IPS DF 19.7 (cell line): Measurements from ENCODE around the gene FIBCD1.

Experiments
- DNase-seq: peaks from one replicate; pipeline ENCODE4 v3.0.0-alpha.2; 2013; ENCODE audit warnings: low read depth, low spot score

The FIBCD1 gene

DNA sequence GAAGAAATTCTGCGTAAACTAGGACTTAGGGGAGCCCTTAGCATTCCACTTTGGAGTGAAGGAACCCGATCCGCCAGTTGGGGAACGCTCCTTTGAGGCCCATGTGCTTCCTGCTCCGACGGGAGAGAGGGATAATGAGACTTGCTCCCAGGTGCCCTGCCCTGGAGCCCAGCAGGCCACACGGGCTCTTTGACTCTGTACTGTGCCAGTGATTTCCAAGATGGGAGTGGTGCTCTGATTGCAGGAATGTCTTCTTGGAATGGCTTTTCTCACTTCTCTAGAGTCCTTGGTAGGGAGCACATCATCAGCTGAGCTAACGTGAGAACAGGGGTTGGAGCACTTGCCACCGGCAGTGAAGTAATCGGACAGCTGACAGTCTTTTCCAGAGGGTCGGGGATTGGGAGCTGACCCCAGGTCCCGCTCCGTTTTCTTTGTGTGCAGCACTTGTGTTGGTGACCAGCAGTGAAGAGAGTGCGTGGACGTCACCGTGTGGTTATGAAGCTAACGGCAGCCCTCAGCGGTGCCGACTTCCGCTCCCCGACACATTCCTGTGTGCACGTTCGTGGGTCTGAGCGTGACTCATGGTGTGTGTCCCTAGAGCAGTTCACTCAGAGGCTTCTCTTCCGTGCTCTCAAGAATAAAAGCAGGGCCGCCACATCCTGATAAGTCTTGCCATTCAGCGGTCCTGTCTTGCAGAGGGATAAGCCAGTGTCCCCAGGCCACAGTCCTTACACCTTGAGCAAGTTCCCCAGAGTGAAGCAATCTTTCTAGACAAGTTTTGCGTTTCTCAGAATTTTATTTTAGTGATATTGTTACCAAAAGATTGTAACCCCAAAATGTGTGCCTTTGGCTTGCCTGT lies 78.4 kb downstream of the FIBCD1 start:
- DNase-seq = no peak

DNA sequence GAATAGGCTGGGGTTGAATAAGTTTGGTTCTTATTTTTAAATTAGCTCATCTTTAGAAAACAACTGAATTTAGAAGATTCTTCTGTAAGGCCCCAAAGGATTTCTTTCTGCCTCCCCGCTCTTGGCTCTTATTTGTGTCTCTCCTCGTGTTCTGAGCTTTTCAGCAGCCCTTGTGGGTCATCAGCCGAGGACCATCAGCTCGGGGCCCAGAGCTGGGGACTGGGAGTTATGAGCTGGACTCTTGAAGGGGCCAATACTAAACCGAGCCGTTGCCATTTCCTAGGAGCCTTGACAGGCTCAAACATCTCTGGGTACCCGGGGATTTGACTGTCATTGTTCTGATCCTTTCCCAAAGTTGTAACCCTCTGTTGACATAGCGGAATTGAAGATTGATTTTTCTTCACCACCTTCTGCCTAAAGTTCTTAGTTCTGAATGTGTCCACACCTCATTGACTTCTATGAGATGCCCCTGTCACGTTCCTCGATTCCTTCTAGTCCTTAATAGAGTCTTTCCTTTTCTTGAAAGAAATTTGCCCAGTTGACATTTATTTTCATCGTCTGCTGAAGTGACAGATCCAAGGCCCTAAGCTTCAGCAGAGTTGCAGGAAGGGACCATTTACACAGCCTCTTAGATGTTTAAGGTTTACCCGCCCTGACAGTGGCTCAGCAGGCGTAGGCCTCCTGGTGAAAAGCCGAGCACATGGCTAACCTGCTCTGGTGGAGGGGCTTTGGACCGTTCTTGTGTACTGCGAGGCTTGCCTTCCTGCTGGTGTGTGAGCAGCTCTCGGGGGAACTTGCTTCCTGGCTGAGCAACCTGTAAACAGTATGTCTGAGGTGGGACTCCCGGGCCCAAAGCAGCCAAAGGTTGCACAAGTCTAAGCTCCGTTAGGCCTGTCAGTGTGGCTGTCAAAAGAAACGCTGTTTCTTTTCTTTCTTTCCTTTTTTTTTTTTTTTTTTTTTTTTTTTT lies 80.0 kb downstream of the FIBCD1 start:
- no peak for DNase-seq

DNA sequence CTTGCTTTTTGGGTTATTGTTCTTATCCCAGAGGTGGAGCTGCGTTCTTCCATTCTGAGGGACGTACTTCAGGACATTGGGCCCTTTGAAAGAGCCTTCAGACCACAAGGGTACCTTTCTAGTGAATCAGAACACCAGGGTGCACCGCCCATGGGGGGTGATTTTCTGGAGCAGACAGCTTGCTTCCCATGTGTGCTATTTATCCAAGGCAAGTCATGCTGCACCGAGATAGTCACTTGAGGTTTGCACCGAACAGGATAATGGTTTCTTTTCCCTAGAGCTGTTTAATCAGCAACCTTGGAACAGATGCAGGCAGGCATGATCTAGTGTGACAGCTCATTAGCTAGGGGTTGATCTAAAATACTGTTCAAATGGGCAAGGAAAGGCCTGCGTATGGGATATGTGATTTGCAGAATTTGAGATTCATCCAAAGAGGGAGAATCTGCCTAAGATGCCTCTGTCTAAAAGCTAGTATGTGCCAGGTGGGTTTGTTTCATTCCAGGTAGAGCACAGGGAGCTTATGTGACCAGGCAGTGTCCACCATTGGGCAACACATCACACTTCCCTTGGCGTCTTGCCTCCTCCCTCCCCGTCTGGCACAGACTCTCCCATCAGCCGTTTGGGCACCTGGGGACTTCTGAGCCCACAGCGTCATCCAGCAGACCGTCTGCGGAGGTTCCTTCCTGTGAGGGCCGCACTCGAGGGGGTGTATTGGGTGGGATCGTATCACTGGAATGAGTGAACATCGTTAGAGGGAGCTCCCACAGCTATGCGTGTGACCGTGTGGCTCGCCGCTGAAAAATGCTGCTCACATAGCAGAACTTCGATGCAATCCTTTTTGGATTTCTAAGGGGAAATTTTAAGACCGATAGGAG lies 80.9 kb downstream of the FIBCD1 start:
- DNase-seq = no peak

DNA sequence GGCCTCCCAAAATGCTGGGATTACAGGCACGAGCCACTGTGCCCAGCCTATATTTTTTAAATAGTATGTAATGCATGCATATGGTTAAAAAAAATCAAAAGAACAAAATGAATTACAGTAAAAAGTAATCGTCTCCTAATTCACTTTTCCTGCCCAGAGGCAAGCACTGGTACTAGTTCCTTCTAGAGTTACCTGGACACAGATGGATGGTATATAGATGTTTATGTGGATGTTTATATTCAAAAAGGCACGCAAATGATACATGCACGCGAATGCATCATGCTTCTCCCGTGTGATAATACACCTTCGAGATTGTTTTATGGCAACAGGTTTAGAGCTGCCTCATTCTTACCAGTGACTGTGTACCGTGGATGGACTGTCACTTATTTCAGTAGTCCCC lies 82.6 kb downstream of the FIBCD1 start:
- DNase-seq = no peak

DNA sequence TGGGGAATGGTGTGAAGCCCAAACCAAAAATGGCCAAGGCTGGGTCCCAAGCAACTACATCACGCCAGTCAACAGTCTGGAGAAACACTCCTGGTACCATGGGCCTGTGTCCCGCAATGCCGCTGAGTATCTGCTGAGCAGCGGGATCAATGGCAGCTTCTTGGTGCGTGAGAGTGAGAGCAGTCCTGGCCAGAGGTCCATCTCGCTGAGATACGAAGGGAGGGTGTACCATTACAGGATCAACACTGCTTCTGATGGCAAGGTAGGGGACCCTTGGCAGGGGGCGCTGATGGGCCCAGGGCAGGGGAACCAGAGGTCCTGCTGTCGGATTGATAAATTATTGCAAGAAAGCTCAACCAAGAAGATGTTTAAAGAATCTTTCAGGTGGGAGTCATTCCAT lies 84.2 kb downstream of the FIBCD1 start:
- DNase-seq = no peak

DNA sequence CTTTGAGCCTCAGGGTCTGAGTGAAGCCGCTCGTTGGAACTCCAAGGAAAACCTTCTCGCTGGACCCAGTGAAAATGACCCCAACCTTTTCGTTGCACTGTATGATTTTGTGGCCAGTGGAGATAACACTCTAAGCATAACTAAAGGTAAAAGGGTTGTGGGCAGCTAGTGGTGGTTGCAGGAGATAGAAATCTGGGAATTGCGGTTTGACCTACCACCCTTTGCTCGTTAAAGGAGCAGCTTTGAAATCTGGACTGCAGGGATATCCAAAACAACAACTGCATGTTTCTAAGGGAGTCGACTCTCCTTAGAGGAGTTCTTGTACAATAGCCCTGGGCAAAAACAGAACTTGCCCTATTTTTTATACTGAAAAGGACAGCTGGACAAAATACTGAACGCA lies 85.0 kb downstream of the FIBCD1 start:
- no peak for DNase-seq

DNA sequence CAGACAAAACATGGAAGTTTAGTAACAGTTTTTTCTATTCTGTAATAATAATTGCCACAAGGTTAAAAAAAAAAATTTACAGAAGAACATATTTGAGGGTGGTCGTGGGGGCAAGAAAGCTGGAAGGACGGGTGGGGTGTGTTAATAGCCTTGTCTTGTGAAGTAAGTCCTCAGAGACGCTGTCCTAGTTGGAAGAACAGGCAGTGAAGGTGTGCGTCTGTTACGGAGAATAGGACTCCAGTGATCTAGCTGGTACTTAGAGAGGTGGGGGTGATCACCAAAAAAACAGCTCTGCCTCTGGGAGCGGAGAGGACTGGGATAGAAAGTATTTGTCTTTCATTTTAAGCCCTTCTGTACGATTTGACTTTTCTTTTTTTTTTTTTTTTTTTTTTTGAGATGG lies 86.2 kb downstream of the FIBCD1 start:
- DNase-seq = no peak
